COR-L47 (cell line): ENCODE data around the gene TUBGCP6.

Source experiments
- DNase-seq: peaks from one replicate; lab custom pipeline; 2025; lab: John Stamatoyannopoulos, UW

The TUBGCP6 gene

GRCh38 chr22:50262973-50263617 lies 18.3 kb upstream of the TUBGCP6 start:
- no peak for DNase-seq

GRCh38 chr22:50262460-50262911 lies 17.7 kb upstream of the TUBGCP6 start:
- no peak for DNase-seq

GRCh38 chr22:50261615-50262459 lies 17.0 kb upstream of the TUBGCP6 start, which contains the start of gene MAPK12:
Gene MAPK12 (minus strand): TSS chr22:50261683. CDS start chr22:50261509, 174 bp downstream.
- peak; percentile 51 for DNase-seq

GRCh38 chr22:50260801-50261614 lies 16.2 kb upstream of the TUBGCP6 start:
- DNase-seq = peak; percentile 43

GRCh38 chr22:50260434-50260800 lies 15.6 kb upstream of the TUBGCP6 start:
- no peak for DNase-seq

GRCh38 chr22:50259302-50259701 lies 14.5 kb upstream of the TUBGCP6 start:
- DNase-seq = no peak

- no peak for DNase-seq
Measured at GRCh38 chr22:50258361-50259292, 13.8 kb upstream of the TUBGCP6 start.

- no peak for DNase-seq
Measured at GRCh38 chr22:50257451-50258360, 12.9 kb upstream of the TUBGCP6 start.

- no peak for DNase-seq
Measured at GRCh38 chr22:50257041-50257440, 12.2 kb upstream of the TUBGCP6 start.

- DNase-seq = no peak
Measured at GRCh38 chr22:50256258-50256862, 11.5 kb upstream of the TUBGCP6 start.

GRCh38 chr22:50255607-50256006 lies 10.8 kb upstream of the TUBGCP6 start:
- DNase-seq = no peak

GRCh38 chr22:50255099-50255498 lies 10.3 kb upstream of the TUBGCP6 start:
- no peak for DNase-seq

GRCh38 chr22:50253941-50254340 lies 9.1 kb upstream of the TUBGCP6 start:
- no peak for DNase-seq

- DNase-seq = no peak
Measured at GRCh38 chr22:50253046-50253915, 8.5 kb upstream of the TUBGCP6 start.

- peak; percentile 40 for DNase-seq
Measured at GRCh38 chr22:50252082-50253045, 7.5 kb upstream of the TUBGCP6 start.

- no peak for DNase-seq
Measured at GRCh38 chr22:50251477-50252081, 6.8 kb upstream of the TUBGCP6 start.
